DLD1 (cell line): Measurements from ENCODE around the gene NT5DC2.

ENCODE experiments used
- in situ Hi-C: cut with HindIII; loops from 2 replicates; pipeline ENCODE4 v1.10.0; 2017; ENCODE audit warnings: low sequenced_read_pairs

The NT5DC2 gene

GRCh38 chr3:52512727-52513126 lies 20.9 kb downstream of the NT5DC2 start:
- in situ Hi-C loops, result no loop called here

- in situ Hi-C loops, result no loop called here
Measured at GRCh38 chr3:52512105-52512504, 21.6 kb downstream of the NT5DC2 start.

- in situ Hi-C loops, result no loop called here
Measured at GRCh38 chr3:52511509-52511908, 22.1 kb downstream of the NT5DC2 start.

- in situ Hi-C loops, result no loop called here
Measured at GRCh38 chr3:52509753-52510328, 23.8 kb downstream of the NT5DC2 start.

DNA sequence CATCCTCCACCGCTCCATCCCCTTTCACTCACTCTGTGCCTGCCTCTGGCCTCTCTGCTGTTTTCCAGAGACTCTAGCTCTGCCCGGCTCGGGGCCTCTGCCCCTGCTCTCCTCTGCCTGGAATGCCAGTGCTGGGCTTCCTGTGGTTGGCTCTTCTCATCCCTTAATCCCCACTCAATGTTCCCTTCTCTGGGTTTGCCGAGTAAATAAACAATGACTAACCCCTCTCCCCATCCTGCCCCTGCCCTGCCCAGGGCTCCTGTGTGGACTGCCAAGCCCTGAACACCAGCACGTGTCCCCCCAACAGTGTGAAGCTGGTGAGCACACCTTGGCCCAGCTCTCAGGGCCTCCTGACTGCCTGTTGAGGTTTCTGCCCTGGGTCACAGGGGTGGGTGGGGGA lies 26.3 kb downstream of the NT5DC2 start:
- in situ Hi-C loops, result no loop called here

- in situ Hi-C loops, result no loop called here
Measured at GRCh38 chr3:52506266-52506966, 27.2 kb downstream of the NT5DC2 start.

DNA sequence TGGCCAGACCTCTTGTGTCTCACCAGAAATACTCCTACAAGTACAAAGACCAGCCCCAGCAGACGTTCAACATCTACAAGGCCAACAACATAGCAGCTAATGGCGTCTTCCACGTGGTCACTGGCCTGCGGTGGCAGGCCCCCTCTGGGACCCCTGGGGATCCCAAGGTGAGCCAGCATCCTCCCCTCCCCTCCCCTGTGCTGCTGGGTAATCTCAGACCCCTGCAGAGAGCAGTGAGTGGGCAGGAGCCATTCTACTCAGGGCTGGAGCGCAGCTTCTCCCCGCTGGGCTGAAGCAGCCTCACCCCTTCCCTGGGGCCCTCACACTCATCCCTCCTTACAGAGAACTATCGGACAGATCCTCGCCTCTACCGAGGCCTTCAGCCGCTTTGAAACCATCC lies 28.7 kb downstream of the NT5DC2 start:
- in situ Hi-C loops, result no loop called here

GRCh38 chr3:52503788-52504424 lies 29.8 kb downstream of the NT5DC2 start:
- in situ Hi-C loops, result no loop called here

DNA sequence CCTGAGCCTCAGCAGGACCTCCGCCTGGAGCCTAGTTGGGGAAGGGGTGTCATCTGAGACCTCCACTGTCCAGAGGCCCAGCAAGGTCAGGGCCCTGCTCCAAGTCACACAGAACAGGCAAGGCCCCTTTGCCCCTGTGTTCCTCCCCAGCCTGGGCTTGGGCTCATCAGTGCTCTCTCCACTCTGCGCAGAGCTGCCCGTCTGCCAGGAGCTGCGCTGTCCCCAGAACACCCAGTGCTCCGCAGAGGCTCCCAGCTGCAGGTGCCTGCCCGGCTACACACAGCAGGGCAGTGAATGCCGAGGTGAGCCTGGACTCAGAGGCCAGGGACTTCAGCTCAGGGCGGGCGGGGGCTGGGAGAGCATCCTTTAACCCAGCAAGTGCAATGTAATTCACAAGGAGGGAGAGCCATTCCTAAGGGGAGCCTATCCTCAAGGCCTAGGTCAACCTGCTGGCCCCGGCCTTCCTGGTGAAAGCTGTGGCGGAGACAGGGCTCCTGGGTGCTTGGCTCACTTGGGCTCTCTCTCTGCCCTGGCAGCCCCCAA lies 30.8 kb downstream of the NT5DC2 start:
- in situ Hi-C loops, result no loop called here

GRCh38 chr3:52502001-52502400 lies 31.7 kb downstream of the NT5DC2 start:
- in situ Hi-C loops, result no loop called here

DNA sequence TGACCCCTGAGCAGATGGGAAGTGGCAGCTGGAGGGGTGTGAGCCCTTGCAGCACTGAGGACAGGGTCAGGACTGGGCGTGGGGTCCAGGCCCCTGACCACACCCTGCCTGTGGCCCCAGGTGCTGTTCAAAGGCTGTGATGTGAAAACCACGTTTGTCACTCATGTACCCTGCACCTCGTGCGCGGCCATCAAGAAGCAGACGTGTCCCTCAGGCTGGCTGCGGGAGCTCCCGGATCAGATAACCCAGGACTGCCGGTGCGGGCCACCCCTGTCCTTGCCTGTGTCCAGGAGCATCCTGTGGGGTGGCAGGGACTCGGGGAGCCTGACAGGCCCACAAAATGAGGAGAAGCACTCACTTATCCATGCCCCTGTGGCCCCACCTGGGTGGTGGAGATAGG lies 32.6 kb downstream of the NT5DC2 start:
- in situ Hi-C loops, result no loop called here

- in situ Hi-C loops, result no loop called here
Measured at GRCh38 chr3:52498137-52499054, 35.3 kb downstream of the NT5DC2 start.

DNA sequence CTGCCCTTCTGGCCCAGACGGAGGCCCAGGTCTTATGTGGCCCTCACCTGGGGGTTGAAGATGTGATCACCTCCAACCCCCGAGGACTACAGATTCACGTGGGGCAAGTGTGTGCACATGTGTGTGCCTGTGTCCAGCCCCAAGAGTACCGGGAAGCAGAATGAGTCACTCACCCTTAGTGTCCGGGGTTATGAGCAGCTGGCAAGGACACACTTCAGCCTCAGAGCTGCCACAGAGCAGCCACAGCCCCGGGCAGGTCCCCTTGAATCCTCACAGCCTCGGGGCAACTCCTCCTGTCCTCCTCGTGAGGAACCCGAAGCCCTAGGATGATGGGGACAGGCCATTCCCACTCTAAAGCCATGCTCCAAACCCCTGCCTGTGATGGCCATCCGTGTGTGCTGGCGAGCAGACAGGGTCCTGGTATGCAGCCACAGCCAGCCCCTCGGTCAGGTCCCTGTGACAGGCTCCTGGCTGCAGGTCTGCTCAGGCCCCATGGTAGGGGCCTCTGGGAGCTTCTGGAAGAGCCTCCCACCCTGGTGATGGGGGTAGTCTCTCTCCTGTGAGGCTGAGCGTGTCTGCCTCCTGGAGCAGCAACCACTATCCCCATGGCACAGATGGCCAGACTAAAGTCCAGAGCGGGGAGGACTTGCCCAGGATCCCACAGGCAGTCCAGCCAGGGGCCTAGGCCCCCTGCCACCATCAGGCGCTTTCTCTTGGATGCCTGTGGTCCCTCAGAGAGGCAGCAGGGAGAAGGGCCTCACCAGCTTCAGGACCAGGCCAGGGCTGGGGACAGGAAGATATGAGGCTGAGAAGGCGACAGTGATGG lies 37.7 kb downstream of the NT5DC2 start:
- in situ Hi-C loops, result no loop called here

GRCh38 chr3:52494886-52495495 lies 38.7 kb downstream of the NT5DC2 start, which contains the start of gene STAB1:
Gene STAB1 (plus strand): TSS chr3:52495338. CDS start chr3:52495414, 76 bp downstream.
- in situ Hi-C loops, result no loop called here

DNA sequence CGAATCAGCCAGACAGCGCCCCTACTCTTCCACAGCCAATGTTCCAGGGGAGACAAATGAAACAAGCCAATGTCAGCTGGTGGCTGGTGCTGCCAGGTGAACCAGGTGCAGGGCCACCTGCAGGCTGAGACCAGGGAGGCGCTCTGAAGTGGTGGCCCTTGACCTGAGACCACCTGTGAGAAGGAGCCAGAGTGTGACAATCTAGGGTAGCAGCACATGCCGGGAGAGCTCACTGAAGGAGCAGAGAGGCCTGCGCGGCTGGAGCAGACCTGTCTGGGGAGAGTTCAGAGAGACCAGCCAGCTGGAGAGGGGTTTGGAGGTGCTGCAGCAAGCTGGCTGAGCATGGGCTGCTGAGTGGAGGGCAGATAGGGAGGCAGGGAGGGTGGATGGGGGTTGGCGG lies 39.2 kb downstream of the NT5DC2 start:
- in situ Hi-C loops, result no loop called here

- in situ Hi-C loops, result no loop called here
Measured at GRCh38 chr3:52493232-52494017, 40.2 kb downstream of the NT5DC2 start.

GRCh38 chr3:52492059-52492458 lies 41.6 kb downstream of the NT5DC2 start:
- in situ Hi-C loops, result no loop called here

- in situ Hi-C loops, result no loop called here
Measured at GRCh38 chr3:52490939-52491526, 42.6 kb downstream of the NT5DC2 start.
